ENCODE data around the gene PNMA3. TPM values are rescaled to one million over a fixed set of nuclear protein-coding genes. Genes with fewer than 3 reads are reported as not detected.
"Not testable (repeated sequence)": the region's sequence is repeated elsewhere in the genome, so short reads cannot be mapped to it uniquely, and the experiment has no call there.

The PNMA3 gene
- total RNA-seq, 1 donor from 2014 or later: 0.41 TPM

- intact Hi-C loops (cut with DNase I): no loop called here
- H3K27ac ChIP-seq: no peak overlapping the region
- DNase-seq (no peak), ATAC-seq (no peak)
- no peaks in the 10 kb centered on the region for H3K9me3 ChIP-seq
- no peaks in the 10 kb centered on the region for H3K36me3 ChIP-seq
- no peaks in the 10 kb centered on the region for H3K4me1 ChIP-seq
- no peak for TF ChIP-seq CTCF (IDR thresholded peaks at IDR 0.05)
- H3K27me3 ChIP-seq (ENCODE audit: low read depth): no peaks in the 10 kb centered on the region
- H3K4me3 ChIP-seq: no peak overlapping the region
Measured at GRCh38 chrX:153064061-153064460, 7.8 kb downstream of the PNMA3 start.

- ATAC-seq (no peak), DNase-seq (no peak)
- Histone ChIP-seq H3K4me3 (no peak overlapping the region), H3K4me1 (no peaks in the 10 kb centered on the region), H3K27me3 (ENCODE audit: low read depth) (no peaks in the 10 kb centered on the region), H3K36me3 (no peaks in the 10 kb centered on the region), H3K27ac (no peak overlapping the region), H3K9me3 (no peaks in the 10 kb centered on the region)
- intact Hi-C loops (cut with DNase I): no loop called here
- no peak for TF ChIP-seq CTCF (IDR thresholded peaks at IDR 0.05)
Measured at GRCh38 chrX:153065389-153065788, 9.1 kb downstream of the PNMA3 start.

GRCh38 chrX:153066402-153066801, 10.1 kb downstream of the PNMA3 start:
- DNase-seq; ATAC-seq; H3K9me3 ChIP-seq; H3K27ac ChIP-seq; H3K4me3 ChIP-seq; H3K36me3 ChIP-seq; H3K4me1 ChIP-seq; intact Hi-C loops (cut with DNase I); H3K27me3 ChIP-seq (ENCODE audit: low read depth): not testable (repeated sequence)

- H3K4me3 ChIP-seq; H3K9me3 ChIP-seq; DNase-seq; H3K27me3 ChIP-seq (ENCODE audit: low read depth); H3K36me3 ChIP-seq; H3K27ac ChIP-seq; H3K4me1 ChIP-seq; intact Hi-C loops (cut with DNase I): not testable (repeated sequence)
- peak; percentile 65 to 82 for ATAC-seq
Measured at GRCh38 chrX:153071909-153072583, 15.8 kb downstream of the PNMA3 start, which contains the start of gene PNMA6A. TSS of gene PNMA6A (plus strand) at chrX:153072454. CDS start at chrX:153073063, 609 bp downstream.

- H3K36me3 ChIP-seq; H3K9me3 ChIP-seq; H3K4me1 ChIP-seq; H3K4me3 ChIP-seq; H3K27me3 ChIP-seq (ENCODE audit: low read depth); ATAC-seq; H3K27ac ChIP-seq; DNase-seq; intact Hi-C loops (cut with DNase I): not testable (repeated sequence)
Measured at GRCh38 chrX:153073331-153073730, 17.1 kb downstream of the PNMA3 start.

- Histone ChIP-seq H3K27ac (no peak overlapping the region), H3K9me3 (no peaks in the 10 kb centered on the region), H3K36me3 (no peaks in the 10 kb centered on the region), H3K4me1 (no peaks in the 10 kb centered on the region), H3K27me3 (ENCODE audit: low read depth) (no peaks in the 10 kb centered on the region), H3K4me3 (no peak overlapping the region)
- TF ChIP-seq CTCF (IDR thresholded peaks at IDR 0.05): no peak
- no peak for ATAC-seq
- intact Hi-C loops (cut with DNase I): no loop called here
- no peak for DNase-seq
Measured at GRCh38 chrX:153074262-153074899, 18.1 kb downstream of the PNMA3 start.

- H3K4me1 ChIP-seq: no peaks in the 10 kb centered on the region
- DNase-seq: no peak
- intact Hi-C loops (cut with DNase I): no loop called here
- no peak overlapping the region for H3K4me3 ChIP-seq
- no peaks in the 10 kb centered on the region for H3K9me3 ChIP-seq
- no peak overlapping the region for H3K27ac ChIP-seq
- TF ChIP-seq CTCF (IDR thresholded peaks at IDR 0.05): no peak
- no peaks in the 10 kb centered on the region for H3K36me3 ChIP-seq
- no peak for ATAC-seq
- H3K27me3 ChIP-seq (ENCODE audit: low read depth): no peaks in the 10 kb centered on the region
Measured at GRCh38 chrX:153074935-153075334, 18.7 kb downstream of the PNMA3 start.

Measured in lower lobe of right lung (tissue), 2 donors.